ENCODE data around the gene GIN1.

DNA sequence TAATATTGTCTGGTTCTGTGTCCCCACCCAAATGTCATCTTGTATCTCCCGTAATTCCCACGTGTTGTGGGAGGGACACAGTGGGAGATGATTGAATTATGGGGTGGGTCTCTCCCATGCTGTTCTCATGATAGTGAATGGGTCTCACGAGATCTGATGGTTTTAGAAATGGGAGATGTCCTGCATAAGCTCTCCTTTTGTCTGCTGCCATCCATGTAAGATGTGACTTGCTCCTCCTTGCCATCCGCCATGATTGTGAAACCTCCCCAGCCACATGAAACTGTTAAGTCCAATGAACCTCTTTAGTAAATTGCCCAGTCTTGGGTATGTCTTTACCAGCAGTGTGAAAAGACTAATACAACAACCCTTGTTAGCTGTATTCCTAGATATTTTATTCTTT is 44.5 kb downstream of the GIN1 start:
- TF ChIP-seq, protein P1, sequence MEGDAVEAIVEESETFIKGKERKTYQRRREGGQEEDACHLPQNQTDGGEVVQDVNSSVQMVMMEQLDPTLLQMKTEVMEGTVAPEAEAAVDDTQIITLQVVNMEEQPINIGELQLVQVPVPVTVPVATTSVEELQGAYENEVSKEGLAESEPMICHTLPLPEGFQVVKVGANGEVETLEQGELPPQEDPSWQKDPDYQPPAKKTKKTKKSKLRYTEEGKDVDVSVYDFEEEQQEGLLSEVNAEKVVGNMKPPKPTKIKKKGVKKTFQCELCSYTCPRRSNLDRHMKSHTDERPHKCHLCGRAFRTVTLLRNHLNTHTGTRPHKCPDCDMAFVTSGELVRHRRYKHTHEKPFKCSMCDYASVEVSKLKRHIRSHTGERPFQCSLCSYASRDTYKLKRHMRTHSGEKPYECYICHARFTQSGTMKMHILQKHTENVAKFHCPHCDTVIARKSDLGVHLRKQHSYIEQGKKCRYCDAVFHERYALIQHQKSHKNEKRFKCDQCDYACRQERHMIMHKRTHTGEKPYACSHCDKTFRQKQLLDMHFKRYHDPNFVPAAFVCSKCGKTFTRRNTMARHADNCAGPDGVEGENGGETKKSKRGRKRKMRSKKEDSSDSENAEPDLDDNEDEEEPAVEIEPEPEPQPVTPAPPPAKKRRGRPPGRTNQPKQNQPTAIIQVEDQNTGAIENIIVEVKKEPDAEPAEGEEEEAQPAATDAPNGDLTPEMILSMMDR (IDR thresholded peaks at IDR 0.05), result no peak
- TF ChIP-seq POLR2A (IDR thresholded peaks at IDR 0.05), result no peak

Data from Peyer's patch (tissue), 4 donors.